GM18519 (cell line): ENCODE measurements around the gene ZNF18.
"Not testable (repeated sequence)": the region's sequence is repeated elsewhere in the genome, so short reads cannot be mapped to it uniquely, and the experiment has no call there.

Experiments
- ATAC-seq: cut with Tn5 transposase; IDR thresholded peaks from one replicate; pipeline ENCODE4 v1.9.1; 2021; ENCODE audit warnings: mild to moderate bottlenecking, moderate library complexity; ENCODE audit not compliant: unreplicated experiment, low FRiP score

The ZNF18 gene

GRCh38 chr17:11986942-11987329 is 10.3 kb downstream of the ZNF18 start:
- ATAC-seq: no peak

- no peak for ATAC-seq
Observed at GRCh38 chr17:11986179-11986941, 10.9 kb downstream of the ZNF18 start.

- no peak for ATAC-seq
Observed at GRCh38 chr17:11981862-11982261, 15.4 kb downstream of the ZNF18 start.

GRCh38 chr17:11980813-11981212 is 16.5 kb downstream of the ZNF18 start:
- ATAC-seq: no peak

- ATAC-seq: no peak
Observed at GRCh38 chr17:11979795-11980194, 17.5 kb downstream of the ZNF18 start.

- not testable (repeated sequence) for ATAC-seq
Observed at GRCh38 chr17:11972741-11973140, 24.5 kb downstream of the ZNF18 start.

GRCh38 chr17:11969565-11969964 is 27.7 kb downstream of the ZNF18 start:
- ATAC-seq: no peak

- ATAC-seq: no peak
Observed at GRCh38 chr17:11954936-11955335, 42.3 kb downstream of the ZNF18 start.

GRCh38 chr17:11953924-11954323 is 43.4 kb downstream of the ZNF18 start:
- ATAC-seq: no peak

- ATAC-seq: no peak
Observed at GRCh38 chr17:11952610-11953009, 44.7 kb downstream of the ZNF18 start.

- ATAC-seq: no peak
Observed at GRCh38 chr17:11950771-11951519, 46.3 kb downstream of the ZNF18 start.

- ATAC-seq: not testable (repeated sequence)
Observed at GRCh38 chr17:11949571-11949970, 47.7 kb downstream of the ZNF18 start.

GRCh38 chr17:11948789-11949188 is 48.5 kb downstream of the ZNF18 start:
- no peak for ATAC-seq

- no peak for ATAC-seq
Observed at GRCh38 chr17:11944587-11944986, 52.7 kb downstream of the ZNF18 start.

GRCh38 chr17:11943759-11944347 is 53.4 kb downstream of the ZNF18 start:
- ATAC-seq: no peak

GRCh38 chr17:11943086-11943485 is 54.2 kb downstream of the ZNF18 start:
- ATAC-seq: not testable (repeated sequence)

- no peak for ATAC-seq
Observed at GRCh38 chr17:11940904-11941303, 56.4 kb downstream of the ZNF18 start.

GRCh38 chr17:11935734-11936406 is 61.4 kb downstream of the ZNF18 start:
- no peak for ATAC-seq

GRCh38 chr17:11932337-11932898 is 64.9 kb downstream of the ZNF18 start:
- ATAC-seq: no peak

- no peak for ATAC-seq
Observed at GRCh38 chr17:11928436-11928835, 68.8 kb downstream of the ZNF18 start.
